ENCODE results near the gene SRR. TPM values are rescaled to one million over a fixed set of nuclear protein-coding genes. Genes with fewer than 3 reads are reported as not detected.
A peak's percentile ranks its signal among the peaks of the same experiment; 100 is the strongest.

SRR gene
- total and polyA plus RNA-seq, 9 of the 15 experiments (the other 6 are each of a cell fraction or from before 2014, with no cell fraction given) = 5.0 to 19.4 (median 7.9) TPM

DNA sequence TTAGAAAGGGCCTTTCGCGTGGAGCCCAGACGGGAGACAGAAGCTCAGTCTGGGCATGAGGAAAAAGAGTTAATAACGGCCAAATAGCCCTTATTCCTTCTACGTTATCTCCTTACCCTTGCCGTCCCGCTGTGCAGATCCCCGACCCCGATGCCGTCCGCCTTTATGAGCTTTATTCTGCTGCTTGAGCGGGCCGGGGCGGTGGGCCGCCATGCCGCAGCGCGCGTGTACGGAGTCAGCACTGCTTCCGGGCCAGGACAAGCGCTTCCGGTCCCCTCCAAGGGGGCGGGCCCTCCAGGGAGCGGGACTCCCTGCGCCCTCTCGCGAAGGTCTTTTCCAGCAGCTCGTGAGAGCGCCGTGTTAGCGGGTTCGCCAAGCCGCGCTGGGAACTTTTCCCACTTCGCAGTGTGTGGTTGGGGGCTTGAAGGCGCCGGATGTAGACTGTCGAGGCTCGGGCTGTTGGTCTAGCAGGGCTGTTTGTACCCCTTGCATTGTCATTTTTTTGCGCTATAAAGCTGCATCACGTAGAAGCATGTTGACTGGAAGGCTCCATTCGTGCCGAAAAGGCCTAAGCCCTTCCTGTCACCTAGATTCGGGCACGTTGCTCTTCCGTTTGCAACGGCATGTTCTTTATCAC lies 32.6 kb downstream of the SRR start, which contains the start of gene TSR1 (continued):
- peak; percentile 84; the same call in 1 of the 2 replicates for TF ChIP-seq GTF2E2 (tag; IDR thresholded peaks at IDR 0.05)
- TF ChIP-seq ZNF584 (CRISPR knock-in tag; IDR thresholded peaks at IDR 0.05; ENCODE audit: low read depth) = no peak
- no peak for TF ChIP-seq HNRNPLL (IDR thresholded peaks at IDR 0.05; ENCODE audit: low read depth, low read length, poor library complexity, severe bottlenecking)
- TF ChIP-seq GABPB2 (CRISPR knock-in tag; conservative IDR thresholded peaks at IDR 0.05) = no peak
- peak; percentile 83 for TF ChIP-seq SUPT5H (IDR thresholded peaks at IDR 0.05)
- TF ChIP-seq RFX1 (IDR thresholded peaks at IDR 0.05) = no peak
- TF ChIP-seq, protein P1, sequence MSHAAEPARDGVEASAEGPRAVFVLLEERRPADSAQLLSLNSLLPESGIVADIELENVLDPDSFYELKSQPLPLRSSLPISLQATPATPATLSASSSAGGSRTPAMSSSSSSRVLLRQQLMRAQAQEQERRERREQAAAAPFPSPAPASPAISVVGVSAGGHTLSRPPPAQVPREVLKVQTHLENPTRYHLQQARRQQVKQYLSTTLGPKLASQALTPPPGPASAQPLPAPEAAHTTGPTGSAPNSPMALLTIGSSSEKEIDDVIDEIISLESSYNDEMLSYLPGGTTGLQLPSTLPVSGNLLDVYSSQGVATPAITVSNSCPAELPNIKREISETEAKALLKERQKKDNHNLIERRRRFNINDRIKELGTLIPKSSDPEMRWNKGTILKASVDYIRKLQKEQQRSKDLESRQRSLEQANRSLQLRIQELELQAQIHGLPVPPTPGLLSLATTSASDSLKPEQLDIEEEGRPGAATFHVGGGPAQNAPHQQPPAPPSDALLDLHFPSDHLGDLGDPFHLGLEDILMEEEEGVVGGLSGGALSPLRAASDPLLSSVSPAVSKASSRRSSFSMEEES (CRISPR knock-in tag; IDR thresholded peaks at IDR 0.05) = no peak
- no peak for TF ChIP-seq ZKSCAN3 (CRISPR knock-in tag; IDR thresholded peaks at IDR 0.05)
- TF ChIP-seq, protein P2, sequence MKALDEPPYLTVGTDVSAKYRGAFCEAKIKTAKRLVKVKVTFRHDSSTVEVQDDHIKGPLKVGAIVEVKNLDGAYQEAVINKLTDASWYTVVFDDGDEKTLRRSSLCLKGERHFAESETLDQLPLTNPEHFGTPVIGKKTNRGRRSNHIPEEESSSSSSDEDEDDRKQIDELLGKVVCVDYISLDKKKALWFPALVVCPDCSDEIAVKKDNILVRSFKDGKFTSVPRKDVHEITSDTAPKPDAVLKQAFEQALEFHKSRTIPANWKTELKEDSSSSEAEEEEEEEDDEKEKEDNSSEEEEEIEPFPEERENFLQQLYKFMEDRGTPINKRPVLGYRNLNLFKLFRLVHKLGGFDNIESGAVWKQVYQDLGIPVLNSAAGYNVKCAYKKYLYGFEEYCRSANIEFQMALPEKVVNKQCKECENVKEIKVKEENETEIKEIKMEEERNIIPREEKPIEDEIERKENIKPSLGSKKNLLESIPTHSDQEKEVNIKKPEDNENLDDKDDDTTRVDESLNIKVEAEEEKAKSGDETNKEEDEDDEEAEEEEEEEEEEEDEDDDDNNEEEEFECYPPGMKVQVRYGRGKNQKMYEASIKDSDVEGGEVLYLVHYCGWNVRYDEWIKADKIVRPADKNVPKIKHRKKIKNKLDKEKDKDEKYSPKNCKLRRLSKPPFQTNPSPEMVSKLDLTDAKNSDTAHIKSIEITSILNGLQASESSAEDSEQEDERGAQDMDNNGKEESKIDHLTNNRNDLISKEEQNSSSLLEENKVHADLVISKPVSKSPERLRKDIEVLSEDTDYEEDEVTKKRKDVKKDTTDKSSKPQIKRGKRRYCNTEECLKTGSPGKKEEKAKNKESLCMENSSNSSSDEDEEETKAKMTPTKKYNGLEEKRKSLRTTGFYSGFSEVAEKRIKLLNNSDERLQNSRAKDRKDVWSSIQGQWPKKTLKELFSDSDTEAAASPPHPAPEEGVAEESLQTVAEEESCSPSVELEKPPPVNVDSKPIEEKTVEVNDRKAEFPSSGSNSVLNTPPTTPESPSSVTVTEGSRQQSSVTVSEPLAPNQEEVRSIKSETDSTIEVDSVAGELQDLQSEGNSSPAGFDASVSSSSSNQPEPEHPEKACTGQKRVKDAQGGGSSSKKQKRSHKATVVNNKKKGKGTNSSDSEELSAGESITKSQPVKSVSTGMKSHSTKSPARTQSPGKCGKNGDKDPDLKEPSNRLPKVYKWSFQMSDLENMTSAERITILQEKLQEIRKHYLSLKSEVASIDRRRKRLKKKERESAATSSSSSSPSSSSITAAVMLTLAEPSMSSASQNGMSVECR (CRISPR knock-in tag; IDR thresholded peaks at IDR 0.05) = peak; percentile 66; the same call in 1 of the 2 replicates
- no peak for TF ChIP-seq ZNF263 (CRISPR knock-in tag; IDR thresholded peaks at IDR 0.05; ENCODE audit: borderline replicate concordance)
- TF ChIP-seq TCFL5 (CRISPR knock-in tag; conservative IDR thresholded peaks at IDR 0.05) = no peak
- no peak for TF ChIP-seq BRF1 (IDR thresholded peaks at IDR 0.05; ENCODE audit: borderline replicate concordance, extremely low read depth, insufficient read length)
- no peak; the same call in 1 of the 2 replicates for TF ChIP-seq ELF2 (CRISPR knock-in tag; IDR thresholded peaks at IDR 0.05)
- no peak for TF ChIP-seq HNRNPK (IDR thresholded peaks at IDR 0.05; ENCODE audit: low read depth, low read length, poor library complexity, severe bottlenecking)
- no peak for TF ChIP-seq OTX1 (CRISPR knock-in tag; IDR thresholded peaks at IDR 0.05)
- no peak for TF ChIP-seq ZNF75A (CRISPR knock-in tag; IDR thresholded peaks at IDR 0.05)
- no peak for TF ChIP-seq SMAD3 (CRISPR knock-in tag; conservative IDR thresholded peaks at IDR 0.05)
- TF ChIP-seq TEAD1 (CRISPR knock-in tag; IDR thresholded peaks at IDR 0.05) = no peak
- peak; percentile 15; the same call in 1 of the 2 replicates for TF ChIP-seq NFIC (IDR thresholded peaks at IDR 0.05)
- TF ChIP-seq ZFX (CRISPR knock-in tag; IDR thresholded peaks at IDR 0.05) = peak; percentile 79
- no peak for TF ChIP-seq ZC3H4 (CRISPR knock-in tag; IDR thresholded peaks at IDR 0.05; ENCODE audit: borderline replicate concordance)
- TF ChIP-seq ILK (tag; IDR thresholded peaks at IDR 0.05; ENCODE audit: borderline replicate concordance, low read depth) = no peak
